B cell (primary cell): ENCODE data around the gene MCEMP1. TPM values are rescaled to one million over a fixed set of nuclear protein-coding genes. Genes with fewer than 3 reads are reported as not detected.

ENCODE experiments used
- ATAC-seq: fragments of 200-7000 bp; cut with Tn5 transposase; one replicate; pipeline ENCODE4 v1.10.0; 2021; ENCODE audit warnings: low read depth, mild to moderate bottlenecking, moderate number of reproducible peaks, moderate library complexity
- CTCF ChIA-PET: fragments of 350-600 bp; sonication (Branson Sonifier 250); formaldehyde crosslinking; loops from one replicate; lab custom pipeline; 2021; ENCODE audit warnings: antibody characterized with exemption, inconsistent platforms; lab: Charles Lee
- POLR2A ChIA-PET: fragments of 350-600 bp; sonication (Branson Sonifier 250); formaldehyde crosslinking; loops from one replicate; lab custom pipeline; 2021; ENCODE audit warnings: antibody characterized with exemption; lab: Charles Lee
- DNase-seq: peaks from one replicate; pipeline ENCODE4 v3.0.0; 2013
- H2AFZ ChIP-seq: 2 replicates; pipeline ENCODE4 v1.6.1; 2012; ENCODE audit warnings: mild to moderate bottlenecking, low read depth, low read length; ENCODE audit not compliant: insufficient read depth, poor library complexity, severe bottlenecking
- H3K27ac ChIP-seq, 2 donors: 1 replicate in 1 of 2; 2 replicates in 1 of 2; pipeline ENCODE4 v1.5.1; 2012 to 2013; ENCODE audit warnings: low read length in 2 of 2, mild to moderate bottlenecking in 2 of 2, moderate library complexity in 1 of 2
- H3K27me3 ChIP-seq, 4 experiments: fragments of 200-600 bp in 1 of 4; sonication (generic) in 1 of 4; replicated peaks in 1 of 4; 1 replicate in 2 of 4; 2 replicates in 2 of 4; pipeline versions ENCODE4 v1.6.1 to v1.7.0; 2013 to 2016; ENCODE audit warnings: low read length in 3 of 4, mild to moderate bottlenecking in 2 of 4, mixed read lengths in 1 of 4, moderate library complexity in 1 of 4; ENCODE audit not compliant: insufficient read depth in 4 of 4, control insufficient read depth in 3 of 4; ENCODE audit errors: control extremely low read depth in 1 of 4
- H3K36me3 ChIP-seq, 2 experiments: replicated peaks in 1 of 2; 1 replicate in 1 of 2; 2 replicates in 1 of 2; pipeline versions ENCODE4 v1.6.1 to v1.7.1; 2013; ENCODE audit warnings: low read length in 1 of 2; ENCODE audit not compliant: insufficient read depth in 2 of 2, control insufficient read depth in 1 of 2; ENCODE audit errors: control extremely low read depth in 1 of 2, extremely low read depth in 1 of 2
- H3K4me1 ChIP-seq, 2 donors: fragments of 200-600 bp in 1 of 2; sonication (generic) in 1 of 2; 1 replicate in 1 of 2; 2 replicates in 1 of 2; pipeline versions ENCODE4 v1.5.1 to v1.6.1; 2013 to 2017; ENCODE audit warnings: low read length in 2 of 2; ENCODE audit not compliant: control insufficient read depth in 2 of 2, insufficient read depth in 2 of 2
- H3K4me2 ChIP-seq: replicated peaks from 2 replicates; pipeline ENCODE3; 2012; ENCODE audit warnings: mild to moderate bottlenecking, low read depth, low read length; ENCODE audit not compliant: poor library complexity, severe bottlenecking
- H3K4me3 ChIP-seq, 5 experiments: fragments of 200-600 bp in 1 of 5; sonication (generic) in 1 of 5; 1 replicate in 3 of 5; 2 replicates in 2 of 5; pipeline versions ENCODE4 v1.5.1 to v1.7.0; 2011 to 2016; ENCODE audit warnings: low read length in 4 of 5, mild to moderate bottlenecking in 4 of 5, low read depth in 2 of 5, control low read depth in 1 of 5, moderate library complexity in 1 of 5; ENCODE audit not compliant: insufficient read depth in 1 of 5; ENCODE audit errors: control extremely low read depth in 1 of 5, extremely low read depth in 1 of 5
- H3K79me2 ChIP-seq: fragments of 200-600 bp; sonication (generic); one replicate; pipeline ENCODE4 v1.6.0; 2016; ENCODE audit warnings: low read length; ENCODE audit not compliant: control insufficient read depth, insufficient read depth
- H3K9ac ChIP-seq: fragments of 200-600 bp; sonication (generic); 2 replicates; pipeline ENCODE4 v1.6.1; 2017; ENCODE audit warnings: mild to moderate bottlenecking, low read length, moderate library complexity
- H3K9me3 ChIP-seq, 3 donors: one replicate each; pipeline versions ENCODE4 v1.6.1 to v1.7.1; 2013; ENCODE audit warnings: low read length in 2 of 3; ENCODE audit not compliant: control insufficient read depth in 2 of 3, insufficient read depth in 1 of 3; ENCODE audit errors: control extremely low read depth in 1 of 3
- H4K20me1 ChIP-seq: 2 replicates; pipeline ENCODE4 v1.6.0; 2012; ENCODE audit warnings: mild to moderate bottlenecking, low read length; ENCODE audit not compliant: insufficient read depth, control insufficient read depth, poor library complexity, severe bottlenecking
- H3K27ac Mint-ChIP-seq: one replicate; pipeline ENCODE4 v1.8.0; 2021; ENCODE audit warnings: mixed read lengths
- H3K27me3 Mint-ChIP-seq: one replicate; pipeline ENCODE4 v1.8.0; 2021; ENCODE audit warnings: mixed read lengths
- H3K4me1 Mint-ChIP-seq: one replicate; pipeline ENCODE4 v1.8.0; 2021; ENCODE audit warnings: mixed read lengths
- H3K4me3 Mint-ChIP-seq: one replicate; pipeline ENCODE4 v1.8.0; 2021; ENCODE audit warnings: mixed read lengths
- H3K9me3 Mint-ChIP-seq: one replicate; pipeline ENCODE4 v1.8.0; 2022; ENCODE audit warnings: mixed read lengths; ENCODE audit not compliant: insufficient read depth
- EZH2 ChIP-seq: IDR thresholded peaks from 2 replicates; pipeline ENCODE4 v1.6.1; 2012; ENCODE audit warnings: borderline replicate concordance, low read depth, mild to moderate bottlenecking, moderate library complexity, low read length; ENCODE audit not compliant: insufficient read depth, poor library complexity, severe bottlenecking
- WGBS: methylation state at CpG from one replicate; pipeline ENCODE4 v1.1.5; 2013; ENCODE audit warnings: missing lambda C conversion rate; ENCODE audit not compliant: insufficient coverage; 5-methylcytosine and 5-hydroxymethylcytosine counted together
- intact Hi-C: fragments of 100-400 bp; cut with micrococcal nuclease; formaldehyde crosslinking; loops from one replicate; pipeline ENCODE4 v1.10.0; 2022
- polyA plus RNA-seq: library from polyadenylated mRNA; depleted of rRNA; stranded (reverse); fragments of >200 nt; gene quantifications from 2 replicates; pipeline ENCODE4 v1.2.3, GENCODE V29; 2012
- total RNA-seq, 2 donors: library from RNA; stranded (reverse); fragments of 120-200 nt in 1 of 2; gene quantifications; 1 replicate in 1 of 2; 2 replicates in 1 of 2; pipeline versions ENCODE4 v1.2.3 to v1.2.4, GENCODE V29; 2013 to 2022
- TF ChIP-seq, protein P1 (sequence below): fragments of 200-600 bp; IDR thresholded peaks from one replicate; pipeline ENCODE4 v1.8.0; 2022; ENCODE audit warnings: antibody characterized with exemption, mild to moderate bottlenecking

MCEMP1 gene
- total and polyA plus RNA-seq, 2 donors (not counting 1 experiment from before 2014, with no cell fraction given), result 0.57 TPM; not detected in 1

DNA sequence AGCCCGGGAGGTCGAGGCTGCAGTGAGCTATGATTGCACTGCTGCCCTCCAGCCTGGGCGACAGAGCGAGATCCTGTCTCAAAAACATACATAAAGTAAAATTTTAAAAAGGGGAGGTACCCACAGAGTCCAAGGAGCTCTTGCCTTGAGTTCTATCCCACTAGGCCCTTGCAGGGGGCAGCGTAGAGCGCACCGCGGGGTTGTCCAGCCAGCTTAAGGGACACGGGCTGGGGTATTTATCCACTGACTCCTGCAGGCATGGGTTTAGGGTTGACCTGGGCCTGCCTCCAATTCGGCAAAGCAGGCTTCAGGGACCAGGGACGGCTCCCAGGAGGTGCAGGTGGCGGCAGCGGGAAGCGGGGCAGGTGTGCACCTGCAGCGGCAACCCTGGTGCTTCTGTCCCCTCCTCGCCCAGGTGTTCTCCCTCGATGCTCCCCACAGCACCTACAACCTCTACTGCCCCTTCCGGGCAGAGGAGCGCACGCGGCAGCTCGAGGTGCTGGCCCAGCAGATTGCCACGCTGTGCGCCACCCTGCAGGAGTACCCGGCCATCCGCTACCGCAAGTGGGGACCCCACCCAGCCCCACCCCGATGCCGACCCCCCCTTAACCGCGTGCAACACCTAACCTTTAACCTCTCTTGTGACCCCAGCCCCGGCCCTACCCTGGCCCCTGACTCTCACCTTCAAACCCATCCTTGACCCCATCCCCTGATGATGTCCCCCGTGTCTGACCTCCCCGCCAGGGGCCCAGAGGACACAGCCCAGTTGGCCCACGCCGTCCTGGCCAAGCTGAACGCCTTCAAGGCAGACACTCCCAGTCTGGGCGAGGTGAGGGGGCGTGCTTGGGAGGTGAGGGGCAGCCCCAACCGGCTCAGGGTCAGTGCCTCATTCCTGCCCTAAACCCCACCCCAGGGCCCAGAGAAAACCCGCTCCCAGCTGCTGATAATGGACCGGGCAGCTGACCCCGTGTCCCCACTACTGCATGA lies 35.3 kb upstream of the MCEMP1 start:
- no peaks in the 10 kb centered on the region for H3K9me3 Mint-ChIP-seq
- H3K9ac ChIP-seq, result no peak overlapping the region
- WGBS, result 98% methylated on average over 34 of the region's 43 CpGs
- no peak overlapping the region for H3K27ac ChIP-seq
- H2AFZ ChIP-seq, result no peak overlapping the region
- peaks cover 9 to 12% of the 10 kb centered on the region in 2 donors for H3K4me1 ChIP-seq
- H3K4me2 ChIP-seq, result no peak overlapping the region
- DNase-seq, result no peak
- TF ChIP-seq, protein P1, sequence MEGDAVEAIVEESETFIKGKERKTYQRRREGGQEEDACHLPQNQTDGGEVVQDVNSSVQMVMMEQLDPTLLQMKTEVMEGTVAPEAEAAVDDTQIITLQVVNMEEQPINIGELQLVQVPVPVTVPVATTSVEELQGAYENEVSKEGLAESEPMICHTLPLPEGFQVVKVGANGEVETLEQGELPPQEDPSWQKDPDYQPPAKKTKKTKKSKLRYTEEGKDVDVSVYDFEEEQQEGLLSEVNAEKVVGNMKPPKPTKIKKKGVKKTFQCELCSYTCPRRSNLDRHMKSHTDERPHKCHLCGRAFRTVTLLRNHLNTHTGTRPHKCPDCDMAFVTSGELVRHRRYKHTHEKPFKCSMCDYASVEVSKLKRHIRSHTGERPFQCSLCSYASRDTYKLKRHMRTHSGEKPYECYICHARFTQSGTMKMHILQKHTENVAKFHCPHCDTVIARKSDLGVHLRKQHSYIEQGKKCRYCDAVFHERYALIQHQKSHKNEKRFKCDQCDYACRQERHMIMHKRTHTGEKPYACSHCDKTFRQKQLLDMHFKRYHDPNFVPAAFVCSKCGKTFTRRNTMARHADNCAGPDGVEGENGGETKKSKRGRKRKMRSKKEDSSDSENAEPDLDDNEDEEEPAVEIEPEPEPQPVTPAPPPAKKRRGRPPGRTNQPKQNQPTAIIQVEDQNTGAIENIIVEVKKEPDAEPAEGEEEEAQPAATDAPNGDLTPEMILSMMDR, result no peak
- TF ChIP-seq EZH2, result no peak
- H3K4me3 Mint-ChIP-seq, result no peak overlapping the region
- no peaks in the 10 kb centered on the region for H3K27me3 Mint-ChIP-seq
- no peak overlapping the region for H3K4me3 ChIP-seq
- intact Hi-C loops, result no loop called here
- H3K9me3 ChIP-seq, result peaks cover 0 to 9% (median 0%) of the 10 kb centered on the region in 3 donors
- H3K27me3 ChIP-seq, result no peaks in the 10 kb centered on the region
- ChIA-PET POLR2A (interaction anchor here (0.5 to 1.3 kb wide), 2 partner anchors 12 to 716 kb away, joined by 3 to 7 read pairs; partner anchors contain the start of genes PET100 and XAB2), CTCF (interaction anchor here (0.6 kb wide), 1 partner anchor 10 kb away, joined by 3 read pairs; no protein-coding TSS in a partner anchor)
- H3K4me1 Mint-ChIP-seq, result peaks cover 21% of the 10 kb centered on the region
- H4K20me1 ChIP-seq, result peaks cover 40% of the 10 kb centered on the region
- no peak overlapping the region for H3K27ac Mint-ChIP-seq
- peaks cover 4 to 50% of the 10 kb centered on the region in 2 experiments for H3K36me3 ChIP-seq
- no peak for ATAC-seq
- peaks cover 30% of the 10 kb centered on the region for H3K79me2 ChIP-seq
